GM19328 (cell line): ENCODE measurements around the gene CLDN16.

Experiments
- ATAC-seq: cut with Tn5 transposase; IDR thresholded peaks from one replicate; pipeline ENCODE4 v1.9.1; 2021; ENCODE audit warnings: mild to moderate bottlenecking, moderate library complexity; ENCODE audit not compliant: unreplicated experiment

The CLDN16 gene

GRCh38 chr3:190433626-190434025 lies 45.7 kb downstream of the CLDN16 start:
- ATAC-seq = no peak

GRCh38 chr3:190435618-190436017 lies 47.7 kb downstream of the CLDN16 start:
- ATAC-seq = no peak

- ATAC-seq = no peak
These were observed 48.4 kb downstream of the CLDN16 start for GRCh38 chr3:190436331-190436730.

GRCh38 chr3:190442240-190442639 lies 54.3 kb downstream of the CLDN16 start:
- no peak for ATAC-seq

GRCh38 chr3:190443257-190443656 lies 55.3 kb downstream of the CLDN16 start:
- ATAC-seq = no peak

GRCh38 chr3:190444006-190444405 lies 56.0 kb downstream of the CLDN16 start:
- no peak for ATAC-seq

- no peak for ATAC-seq
These were observed 56.7 kb downstream of the CLDN16 start for GRCh38 chr3:190444576-190445145.

GRCh38 chr3:190446573-190447279 lies 58.8 kb downstream of the CLDN16 start:
- no peak for ATAC-seq

- no peak for ATAC-seq
These were observed 60.3 kb downstream of the CLDN16 start for GRCh38 chr3:190448256-190448655.

GRCh38 chr3:190449801-190450200 lies 61.8 kb downstream of the CLDN16 start, which contains the start of gene TMEM207:
Gene TMEM207 (minus strand): TSS chr3:190449901. CDS start chr3:190449809, 92 bp downstream.
- no peak for ATAC-seq

GRCh38 chr3:190455828-190456227 lies 67.9 kb downstream of the CLDN16 start:
- no peak for ATAC-seq

- ATAC-seq = no peak
These were observed 68.8 kb downstream of the CLDN16 start for GRCh38 chr3:190456770-190457169.

GRCh38 chr3:190458040-190458439 lies 70.1 kb downstream of the CLDN16 start:
- no peak for ATAC-seq
